PC-3 (cell line): ENCODE measurements around the gene HAUS1. TPM values are rescaled to one million over a fixed set of nuclear protein-coding genes. Genes with fewer than 3 reads are reported as not detected.
"Not testable (repeated sequence)": the region's sequence is repeated elsewhere in the genome, so short reads cannot be mapped to it uniquely, and the experiment has no call there.

Experiments
- ATAC-seq: fragments of 200-7000 bp; cut with Tn5 transposase; 2 replicates; pipeline ENCODE4 v1.9.1; 2020; ENCODE audit warnings: mild to moderate bottlenecking, moderate library complexity
- BruUV-seq: library from RNA; stranded (reverse); fragments of 400-500 nt; replicated peaks from 2 replicates; lab custom pipeline; 2021; lab: Mats Ljungman, UMichigan
- CTCF ChIA-PET: fragments of 300-600 bp; sonication (Branson Sonifier 250); formaldehyde crosslinking; loops from one replicate; lab custom pipeline; 2022; ENCODE audit warnings: antibody characterized with exemption; lab: Charles Lee
- POLR2A ChIA-PET: fragments of 300-600 bp; sonication (Branson Sonifier 250); formaldehyde crosslinking; loops from one replicate; lab custom pipeline; 2022; ENCODE audit warnings: antibody characterized with exemption; ENCODE audit not compliant: unreplicated experiment; lab: Charles Lee
- DNase-seq: peaks from one replicate; pipeline ENCODE4 v3.0.0-alpha.2; 2015
- H2AFZ ChIP-seq: fragments of 300-600 bp; sonication (generic); 2 replicates; pipeline ENCODE4 v1.6.0; 2016; ENCODE audit warnings: antibody characterized with exemption, low read length
- H3F3A ChIP-seq: fragments of 300-600 bp; sonication (generic); one replicate; pipeline ENCODE4 v1.6.0; 2017; ENCODE audit warnings: antibody characterized with exemption, low read length, control low read depth, mild to moderate bottlenecking; ENCODE audit not compliant: unreplicated experiment
- H3K27ac ChIP-seq: fragments of 300-600 bp; sonication (generic); 2 replicates; pipeline ENCODE4 v1.5.1; 2016; ENCODE audit warnings: mild to moderate bottlenecking, low read length
- H3K27me3 ChIP-seq: fragments of 300-600 bp; sonication (generic); 2 replicates; pipeline ENCODE4 v1.6.1; 2016; ENCODE audit warnings: low read length, mixed read lengths
- H3K36me3 ChIP-seq: fragments of 300-600 bp; sonication (generic); 2 replicates; pipeline ENCODE4 v1.6.1; 2016; ENCODE audit warnings: low read depth, mixed run types, low read length, mixed read lengths
- H3K4me1 ChIP-seq: fragments of 300-600 bp; sonication (generic); 2 replicates; pipeline ENCODE4 v1.5.1; 2016; ENCODE audit warnings: low read length; ENCODE audit not compliant: insufficient read depth
- H3K4me2 ChIP-seq: fragments of 300-600 bp; sonication (generic); 2 replicates; pipeline ENCODE4 v1.6.0; 2016; ENCODE audit warnings: low read length
- H3K4me3 ChIP-seq: fragments of 300-600 bp; sonication (generic); 2 replicates; pipeline ENCODE4 v1.5.1; 2016; ENCODE audit warnings: mild to moderate bottlenecking, low read length, mixed read lengths
- H3K79me2 ChIP-seq: fragments of 300-600 bp; sonication (generic); 2 replicates; pipeline ENCODE4 v1.6.1; 2017; ENCODE audit warnings: low read length, mixed read lengths
- H3K9ac ChIP-seq: fragments of 300-600 bp; sonication (generic); 2 replicates; pipeline ENCODE4 v1.6.0; 2016; ENCODE audit warnings: mild to moderate bottlenecking, low read length
- H3K9me2 ChIP-seq: fragments of 300-600 bp; sonication (generic); replicated peaks from 2 replicates; pipeline ENCODE4 v1.6.1; 2016; ENCODE audit warnings: mixed run types, low read length, mixed read lengths
- H3K9me3 ChIP-seq: fragments of 300-600 bp; sonication (generic); 2 replicates; pipeline ENCODE4 v1.6.1; 2016; ENCODE audit warnings: low read length, mixed read lengths
- H4K20me1 ChIP-seq: fragments of 300-600 bp; sonication (generic); 2 replicates; pipeline ENCODE4 v1.6.1; 2016; ENCODE audit warnings: low read length, mixed read lengths
- CTCF ChIP-seq: fragments of 300-600 bp; sonication (generic); conservative IDR thresholded peaks from 2 replicates; pipeline ENCODE4 v1.5.1; 2017; ENCODE audit warnings: antibody characterized with exemption, low read depth, mild to moderate bottlenecking, low read length
- EZH2 ChIP-seq: fragments of 300-600 bp; sonication (generic); IDR thresholded peaks from one replicate; pipeline ENCODE4 v1.6.1; 2017; ENCODE audit warnings: antibody characterized with exemption, mild to moderate bottlenecking, low read length; ENCODE audit not compliant: unreplicated experiment
- EZH2phosphoT487 ChIP-seq: fragments of 300-600 bp; sonication (generic); IDR thresholded peaks from 2 replicates; pipeline ENCODE4 v1.6.1; 2018; ENCODE audit warnings: mild to moderate bottlenecking, antibody characterized with exemption, low read length, borderline replicate concordance
- intact Hi-C: fragments of 100-400 bp; cut with micrococcal nuclease; formaldehyde crosslinking; loops from 2 replicates; pipeline ENCODE4 v1.9.0; 2023
- total RNA-seq: library from RNA; depleted of rRNA; stranded (reverse); fragments of >200 nt; gene quantifications from 2 replicates; pipeline ENCODE4 v1.2.3, GENCODE V29; 2014

The HAUS1 gene
- total RNA-seq, 1 experiment from 2014 or later: 17.7 TPM

- ATAC-seq: no peak
- no TSS peak for BruUV-seq
- Histone ChIP-seq H3K4me1 (no peaks in the 10 kb centered on the region), H3K27me3 (no peaks in the 10 kb centered on the region), H3K36me3 (no peaks in the 10 kb centered on the region), H3K9me3 (no peaks in the 10 kb centered on the region), H3K9me2 (no peaks in the 10 kb centered on the region), H3K4me2 (no peak overlapping the region), H4K20me1 (no peaks in the 10 kb centered on the region), H3K9ac (no peak overlapping the region), H3K27ac (no peak overlapping the region), H3F3A (no peaks in the 10 kb centered on the region), H3K79me2 (no peaks in the 10 kb centered on the region), H2AFZ (no peak overlapping the region), H3K4me3 (no peak overlapping the region)
- ChIA-PET POLR2A (no interaction called here), CTCF (no interaction called here)
- DNase-seq: no peak
- intact Hi-C loops: no loop called here
- TF ChIP-seq EZH2phosphoT487 (no peak), CTCF (no peak), EZH2 (no peak)
Measured at GRCh38 chr18:46130061-46130460, 25.9 kb downstream of the HAUS1 start.

- ATAC-seq, CTCF ChIA-PET, H4K20me1 ChIP-seq, H3K36me3 ChIP-seq, H3K4me1 ChIP-seq, H3K9me3 ChIP-seq, H3K4me3 ChIP-seq, BruUV-seq, H2AFZ ChIP-seq, H3F3A ChIP-seq, intact Hi-C loops, H3K9me2 ChIP-seq, H3K27ac ChIP-seq, DNase-seq, H3K4me2 ChIP-seq, H3K27me3 ChIP-seq, POLR2A ChIA-PET, H3K9ac ChIP-seq, H3K79me2 ChIP-seq: not testable (repeated sequence)
Measured at GRCh38 chr18:46130549-46130948, 26.4 kb downstream of the HAUS1 start.

- CTCF ChIA-PET: no interaction called here
- Histone ChIP-seq H2AFZ (no peak overlapping the region), H3K79me2 (no peaks in the 10 kb centered on the region), H4K20me1 (no peaks in the 10 kb centered on the region), H3F3A (no peaks in the 10 kb centered on the region), H3K4me3 (no peak overlapping the region), H3K9me2 (no peaks in the 10 kb centered on the region), H3K36me3 (no peaks in the 10 kb centered on the region), H3K4me1 (no peaks in the 10 kb centered on the region), H3K4me2 (no peak overlapping the region), H3K9me3 (no peaks in the 10 kb centered on the region), H3K9ac (no peak overlapping the region), H3K27me3 (no peaks in the 10 kb centered on the region), H3K27ac (no peak overlapping the region)
- POLR2A ChIA-PET: interaction anchor here (0.7 kb wide), 1 partner anchor 40 kb away, joined by 18 read pairs; a partner anchor contains a TSS
- DNase-seq: no peak
- BruUV-seq: no TSS peak
- no peak for ATAC-seq
- intact Hi-C loops: no loop called here
- TF ChIP-seq EZH2: no peak
- TF ChIP-seq CTCF: no peak
- no peak for TF ChIP-seq EZH2phosphoT487
Measured at GRCh38 chr18:46133534-46133933, 29.3 kb downstream of the HAUS1 start.
